ENCODE results near the gene MOCS3. TPM values are rescaled to one million over a fixed set of nuclear protein-coding genes. Genes with fewer than 3 reads are reported as not detected.

The MOCS3 gene
- polyA plus RNA-seq, 2 of the 4 experiments (the other 2 are of a cell fraction): 4.8 to 5.7 TPM

DNA sequence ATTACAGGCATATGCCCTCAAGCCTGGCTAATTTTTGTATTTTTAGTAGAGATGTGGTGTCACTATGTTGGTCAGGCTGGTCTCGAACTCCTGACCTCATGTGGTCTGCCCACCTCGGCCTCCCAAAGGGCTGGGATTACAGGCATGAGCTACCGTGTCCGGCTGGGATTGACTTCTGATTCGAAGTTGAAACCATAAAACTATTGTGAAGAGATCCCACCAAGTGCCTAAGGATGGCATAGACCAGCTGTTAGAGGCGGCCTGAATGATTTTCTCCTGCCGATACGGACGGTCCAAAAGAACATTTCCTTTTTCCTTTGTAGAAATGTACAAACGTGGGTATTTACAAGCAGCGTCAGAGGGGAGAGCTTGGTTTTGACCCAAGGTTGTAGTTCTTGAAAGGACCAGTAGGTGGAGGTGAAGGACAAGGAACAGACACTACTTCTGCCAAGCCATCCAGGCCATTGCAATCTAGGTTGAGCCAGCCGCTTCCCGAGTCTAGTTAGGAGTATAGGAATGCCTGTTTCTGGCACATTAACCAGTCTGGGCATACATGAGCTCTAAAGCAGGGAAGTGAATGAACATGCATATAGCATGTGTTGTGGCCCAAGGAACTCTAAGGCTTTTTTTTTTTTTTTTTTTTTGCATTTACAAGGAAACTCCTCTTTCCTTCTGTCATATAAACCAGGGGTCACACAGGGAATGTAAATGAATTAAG is 29.0 kb downstream of the MOCS3 start:
- Histone ChIP-seq H3K27ac (peak overlapping the region; percentile 38 to 75; a peak in 3 of 6 replicates), H3K4me1 (peaks cover 4% of the 10 kb centered on the region; the same call in 2 of the 3 replicates), H3K4me2 (peak overlapping the region; percentile 56), H3K4me3 (no peak overlapping the region), H3K9me3 (no peaks in the 10 kb centered on the region)
- POLR2A ChIA-PET: interaction anchor here (0.6 to 1.0 kb wide), 5 partner anchors 30 to 643 kb away, joined by 3 to 10 read pairs (median 3); partner anchors contain the start of gene DPM1
- no peak for FAIRE-seq
- peak; percentile 96 for ATAC-seq
- CTCF ChIA-PET: interaction anchor here (0.6 to 20.8 kb wide), 107 partner anchors 9 to 1186 kb away, joined by 3 to 565 read pairs (median 4); partner anchors contain the start of genes ADNP, BCAS4, DPM1 and MOCS3
- 6% methylated on average over 12 of the region's 13 CpGs for WGBS (ENCODE audit: missing lambda C conversion rate)
- TF ChIP-seq SMC3 (IDR thresholded peaks at IDR 0.05) (peak; percentile 90), CHD2 (IDR thresholded peaks at IDR 0.05; ENCODE audit: low read length, partially characterized antibody) (no peak), EHMT2 (IDR thresholded peaks at IDR 0.05; ENCODE audit: low read depth) (no peak), PHF8 (IDR thresholded peaks at IDR 0.05; ENCODE audit: borderline replicate concordance, low read depth) (no peak), ZNF302 (CRISPR knock-in tag; IDR thresholded peaks at IDR 0.05) (no peak), FOSB (CRISPR knock-in tag; IDR thresholded peaks at IDR 0.05) (no peak), TP53 (CRISPR knock-in tag; IDR thresholded peaks at IDR 0.05) (no peak), NFE2L2 (conservative IDR thresholded peaks at IDR 0.05; ENCODE audit: low read length) (no peak), NR3C1 (IDR thresholded peaks at IDR 0.05) (no peak), ZFP36 (IDR thresholded peaks at IDR 0.05; ENCODE audit: borderline replicate concordance, partially characterized antibody) (no peak), CTCF (IDR thresholded peaks at IDR 0.05) (peak; percentile 92), RAD21 (conservative IDR thresholded peaks at IDR 0.05 in 1 of 2, IDR thresholded peaks at IDR 0.05 in 1 of 2) (peak; percentile 96 to 98), ZSCAN20 (CRISPR knock-in tag; IDR thresholded peaks at IDR 0.05) (no peak)
- TF ChIP-seq, protein P1, sequence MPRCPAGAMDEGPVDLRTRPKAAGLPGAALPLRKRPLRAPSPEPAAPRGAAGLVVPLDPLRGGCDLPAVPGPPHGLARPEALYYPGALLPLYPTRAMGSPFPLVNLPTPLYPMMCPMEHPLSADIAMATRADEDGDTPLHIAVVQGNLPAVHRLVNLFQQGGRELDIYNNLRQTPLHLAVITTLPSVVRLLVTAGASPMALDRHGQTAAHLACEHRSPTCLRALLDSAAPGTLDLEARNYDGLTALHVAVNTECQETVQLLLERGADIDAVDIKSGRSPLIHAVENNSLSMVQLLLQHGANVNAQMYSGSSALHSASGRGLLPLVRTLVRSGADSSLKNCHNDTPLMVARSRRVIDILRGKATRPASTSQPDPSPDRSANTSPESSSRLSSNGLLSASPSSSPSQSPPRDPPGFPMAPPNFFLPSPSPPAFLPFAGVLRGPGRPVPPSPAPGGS (IDR thresholded peaks at IDR 0.05): no peak
- TF ChIP-seq, protein P2, sequence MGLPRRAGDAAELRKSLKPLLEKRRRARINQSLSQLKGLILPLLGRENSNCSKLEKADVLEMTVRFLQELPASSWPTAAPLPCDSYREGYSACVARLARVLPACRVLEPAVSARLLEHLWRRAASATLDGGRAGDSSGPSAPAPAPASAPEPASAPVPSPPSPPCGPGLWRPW (IDR thresholded peaks at IDR 0.05): no peak
- TF ChIP-seq, protein P3, sequence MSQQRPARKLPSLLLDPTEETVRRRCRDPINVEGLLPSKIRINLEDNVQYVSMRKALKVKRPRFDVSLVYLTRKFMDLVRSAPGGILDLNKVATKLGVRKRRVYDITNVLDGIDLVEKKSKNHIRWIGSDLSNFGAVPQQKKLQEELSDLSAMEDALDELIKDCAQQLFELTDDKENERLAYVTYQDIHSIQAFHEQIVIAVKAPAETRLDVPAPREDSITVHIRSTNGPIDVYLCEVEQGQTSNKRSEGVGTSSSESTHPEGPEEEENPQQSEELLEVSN (IDR thresholded peaks at IDR 0.05; ENCODE audit: borderline replicate concordance, low read depth): no peak
- DNase-seq (ENCODE audit: low read depth in 1 of 2, low spot score in 1 of 2): peak; percentile 76 to 92

GRCh38 chr20:50991076-50991475 is 32.5 kb downstream of the MOCS3 start:
- WGBS (ENCODE audit: missing lambda C conversion rate): 88% methylated on average over 1 of the region's 3 CpGs
- TF ChIP-seq ZC3H11A (IDR thresholded peaks at IDR 0.05) (no peak), CTCF (IDR thresholded peaks at IDR 0.05) (no peak), NPAS2 (CRISPR knock-in tag; IDR thresholded peaks at IDR 0.05; ENCODE audit: borderline replicate concordance) (no peak), ZFP36 (IDR thresholded peaks at IDR 0.05; ENCODE audit: borderline replicate concordance, partially characterized antibody) (no peak), RFX5 (IDR thresholded peaks at IDR 0.05) (no peak), HDAC2 (IDR thresholded peaks at IDR 0.05) (no peak), CBX8 (IDR thresholded peaks at IDR 0.05) (no peak), JUN (IDR thresholded peaks at IDR 0.05) (no peak), HOXA7 (CRISPR knock-in tag; IDR thresholded peaks at IDR 0.05) (no peak), MAFK (IDR thresholded peaks at IDR 0.05; ENCODE audit: partially characterized antibody) (no peak), SREBF2 (IDR thresholded peaks at IDR 0.05) (no peak), CBX2 (IDR thresholded peaks at IDR 0.05; ENCODE audit: borderline replicate concordance, low read depth) (no peak), JUNB (IDR thresholded peaks at IDR 0.05) (no peak), FOXS1 (CRISPR knock-in tag; IDR thresholded peaks at IDR 0.05) (no peak), HOXB13 (CRISPR knock-in tag; IDR thresholded peaks at IDR 0.05; ENCODE audit: low read depth) (no peak), RARB (CRISPR knock-in tag; IDR thresholded peaks at IDR 0.05) (no peak), ZSCAN20 (CRISPR knock-in tag; IDR thresholded peaks at IDR 0.05) (no peak), RAD21 (conservative IDR thresholded peaks at IDR 0.05 in 1 of 2, IDR thresholded peaks at IDR 0.05 in 1 of 2) (no peak), PBX3 (IDR thresholded peaks at IDR 0.05) (no peak)

More at GRCh38 chr20:50991076-50991475, 32.5 kb downstream of the MOCS3 start:
- Histone ChIP-seq H3K4me2 (no peak overlapping the region), H3K4me1 (no peaks in the 10 kb centered on the region), H3K9me3 (no peaks in the 10 kb centered on the region), H3K27ac (no peak overlapping the region), H3K4me3 (no peak overlapping the region)
- ATAC-seq (no peak), DNase-seq (ENCODE audit: low read depth in 1 of 2, low spot score in 1 of 2) (no peak), FAIRE-seq (no peak)
- ChIA-PET CTCF (interaction anchor here (1.1 to 20.8 kb wide), 7 partner anchors 9 to 634 kb away, joined by 3 to 565 read pairs (median 9); no protein-coding TSS in a partner anchor), POLR2A (no interaction called here)

All from A549 (cell line).